NT2/D1 (cell line): Measurements from ENCODE around the gene TCN1.

ENCODE experiments used
- SUZ12 ChIP-seq: IDR thresholded peaks from 2 replicates; pipeline ENCODE4 v1.6.1; 2011; ENCODE audit not compliant: insufficient read length, insufficient read depth; ENCODE audit errors: extremely low read depth
- YY1 ChIP-seq: IDR thresholded peaks from 2 replicates; pipeline ENCODE4 v1.6.1; 2011; ENCODE audit not compliant: insufficient read length, insufficient read depth
- ZNF274 ChIP-seq: IDR thresholded peaks from 2 replicates; pipeline ENCODE4 v1.6.1; 2011; ENCODE audit warnings: mild to moderate bottlenecking, low read depth, low read length

GRCh38 chr11:59846556-59846955 is 19.7 kb downstream of the TCN1 start:
- TF ChIP-seq SUZ12 (no peak), ZNF274 (no peak), YY1 (no peak)
